GM12892 (cell line): ENCODE measurements around the gene PDZD2.

Experiments used
- POLR2A ChIP-seq: IDR thresholded peaks from 2 replicates; pipeline ENCODE4 v1.6.1; 2011; ENCODE audit warnings: low read depth, low read length, control low read depth
- POLR2AphosphoS5 ChIP-seq: IDR thresholded peaks from 2 replicates; pipeline ENCODE4 v1.6.1; 2011; ENCODE audit warnings: low read depth, low read length, control low read depth
- TAF1 ChIP-seq: IDR thresholded peaks from 2 replicates; pipeline ENCODE4 v1.6.1; 2011; ENCODE audit warnings: low read depth, mild to moderate bottlenecking, control low read depth, low read length, borderline replicate concordance

- no peak for TF ChIP-seq POLR2A
- no peak for TF ChIP-seq POLR2AphosphoS5
- TF ChIP-seq TAF1: no peak
Observed at GRCh38 chr5:31986101-31986500, 347.2 kb downstream of the PDZD2 start.
